HG03460 (cell line): ENCODE results near the gene CNTRL.

Experiments
- ATAC-seq: cut with Tn5 transposase; IDR thresholded peaks from one replicate; pipeline ENCODE4 v1.9.1; 2021; ENCODE audit not compliant: unreplicated experiment

The CNTRL gene

GRCh38 chr9:121199921-121200320, 125.2 kb downstream of the CNTRL start:
- no peak for ATAC-seq

GRCh38 chr9:121200356-121200755, 125.6 kb downstream of the CNTRL start:
- ATAC-seq, result no peak

- ATAC-seq, result peak; percentile 21
Observed at GRCh38 chr9:121201045-121201737, 126.4 kb downstream of the CNTRL start.

- peak; percentile 87 for ATAC-seq
Observed at GRCh38 chr9:121201738-121202533, 127.2 kb downstream of the CNTRL start, which contains the start of gene RAB14. TSS of gene RAB14 (minus strand) at chr9:121201869. CDS start at chr9:121193412, 8,457 bp downstream.

- no peak for ATAC-seq
Observed at GRCh38 chr9:121204121-121204520, 129.4 kb downstream of the CNTRL start.

GRCh38 chr9:121204611-121205010, 129.9 kb downstream of the CNTRL start:
- no peak for ATAC-seq

GRCh38 chr9:121206516-121207370, 132.0 kb downstream of the CNTRL start:
- peak; percentile 33 for ATAC-seq

GRCh38 chr9:121207371-121207940, 132.7 kb downstream of the CNTRL start:
- ATAC-seq, result peak; percentile 94

GRCh38 chr9:121210536-121210935, 135.8 kb downstream of the CNTRL start:
- ATAC-seq, result no peak

- no peak for ATAC-seq
Observed at GRCh38 chr9:121213136-121213806, 138.5 kb downstream of the CNTRL start.

- ATAC-seq, result no peak
Observed at GRCh38 chr9:121214005-121214404, 139.2 kb downstream of the CNTRL start.

GRCh38 chr9:121216271-121216805, 141.6 kb downstream of the CNTRL start:
- ATAC-seq, result no peak

GRCh38 chr9:121217609-121218292, 143.0 kb downstream of the CNTRL start:
- peak; percentile 69 for ATAC-seq

- no peak for ATAC-seq
Observed at GRCh38 chr9:121218357-121219027, 143.7 kb downstream of the CNTRL start.

GRCh38 chr9:121219530-121219929, 144.8 kb downstream of the CNTRL start:
- no peak for ATAC-seq

GRCh38 chr9:121220996-121221663, 146.4 kb downstream of the CNTRL start:
- no peak for ATAC-seq

GRCh38 chr9:121221664-121222055, 146.9 kb downstream of the CNTRL start:
- no peak for ATAC-seq

GRCh38 chr9:121222524-121223171, 147.9 kb downstream of the CNTRL start:
- no peak for ATAC-seq
